Kidney tubule cell (primary cell): Measurements from ENCODE around the gene EFNA4.

Experiments used
- DNase-seq: peaks from one replicate; pipeline ENCODE4 v3.0.0-alpha.2; 2018; ENCODE audit warnings: low spot score

The EFNA4 gene

GRCh38 chr1:155033524-155033923 lies 30.0 kb upstream of the EFNA4 start, which contains the start of the genes DCST1 and DCST2:
Gene DCST1 (plus strand): TSS chr1:155033824. CDS start chr1:155034037, 213 bp downstream.
Gene DCST2 (minus strand): TSS chr1:155033781. CDS start chr1:155033701, 80 bp downstream.
- DNase-seq = no peak

- DNase-seq = no peak
Measured at GRCh38 chr1:155034318-155035208, 29.0 kb upstream of the EFNA4 start.

GRCh38 chr1:155035936-155036335 lies 27.6 kb upstream of the EFNA4 start:
- no peak for DNase-seq

- DNase-seq = no peak
Measured at GRCh38 chr1:155037043-155037442, 26.5 kb upstream of the EFNA4 start.

GRCh38 chr1:155037851-155038441 lies 25.6 kb upstream of the EFNA4 start:
- no peak for DNase-seq

- peak; percentile 75 for DNase-seq
Measured at GRCh38 chr1:155038602-155039307, 24.8 kb upstream of the EFNA4 start.

- DNase-seq = no peak
Measured at GRCh38 chr1:155039308-155039669, 24.3 kb upstream of the EFNA4 start.

- DNase-seq = no peak
Measured at GRCh38 chr1:155040358-155041093, 23.0 kb upstream of the EFNA4 start.

GRCh38 chr1:155042789-155043188 lies 20.8 kb upstream of the EFNA4 start:
- no peak for DNase-seq

GRCh38 chr1:155043301-155043702 lies 20.2 kb upstream of the EFNA4 start:
- DNase-seq = no peak

GRCh38 chr1:155043793-155044192 lies 19.7 kb upstream of the EFNA4 start:
- DNase-seq = no peak

GRCh38 chr1:155044365-155044764 lies 19.2 kb upstream of the EFNA4 start:
- no peak for DNase-seq

- peak; percentile 89 for DNase-seq
Measured at GRCh38 chr1:155044812-155045657, 18.5 kb upstream of the EFNA4 start.

- DNase-seq = no peak
Measured at GRCh38 chr1:155048449-155049334, 14.8 kb upstream of the EFNA4 start.

GRCh38 chr1:155049651-155050559 lies 13.6 kb upstream of the EFNA4 start:
- DNase-seq = peak; percentile 58

GRCh38 chr1:155050560-155051341 lies 12.8 kb upstream of the EFNA4 start, which contains the start of gene ADAM15:
Gene ADAM15 (plus strand): TSS chr1:155051316. CDS start chr1:155051387, 71 bp downstream.
- peak; percentile 83 for DNase-seq

- DNase-seq = no peak
Measured at GRCh38 chr1:155051342-155051776, 12.2 kb upstream of the EFNA4 start.
